ENCODE results near the gene IL36B.

DNA sequence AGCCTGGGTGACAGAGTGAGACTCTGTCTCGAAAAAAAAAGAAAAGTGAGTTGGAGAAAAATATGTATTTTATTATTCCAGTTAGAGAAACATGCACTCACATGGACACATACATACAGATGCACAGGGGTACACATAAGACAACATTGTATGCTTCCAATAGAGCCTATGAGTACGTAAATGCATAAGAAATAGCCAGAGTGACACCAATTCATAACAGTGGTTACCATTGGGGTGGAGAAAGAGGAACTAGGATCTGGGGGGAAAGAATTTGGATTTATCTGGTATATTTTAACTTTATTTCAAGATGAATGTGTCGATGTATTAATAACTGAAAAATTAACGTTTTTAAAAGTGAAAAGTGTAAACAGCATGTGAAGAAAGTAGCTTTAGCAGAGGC lies 31.4 kb downstream of the IL36B start:
- TF ChIP-seq, protein P1, sequence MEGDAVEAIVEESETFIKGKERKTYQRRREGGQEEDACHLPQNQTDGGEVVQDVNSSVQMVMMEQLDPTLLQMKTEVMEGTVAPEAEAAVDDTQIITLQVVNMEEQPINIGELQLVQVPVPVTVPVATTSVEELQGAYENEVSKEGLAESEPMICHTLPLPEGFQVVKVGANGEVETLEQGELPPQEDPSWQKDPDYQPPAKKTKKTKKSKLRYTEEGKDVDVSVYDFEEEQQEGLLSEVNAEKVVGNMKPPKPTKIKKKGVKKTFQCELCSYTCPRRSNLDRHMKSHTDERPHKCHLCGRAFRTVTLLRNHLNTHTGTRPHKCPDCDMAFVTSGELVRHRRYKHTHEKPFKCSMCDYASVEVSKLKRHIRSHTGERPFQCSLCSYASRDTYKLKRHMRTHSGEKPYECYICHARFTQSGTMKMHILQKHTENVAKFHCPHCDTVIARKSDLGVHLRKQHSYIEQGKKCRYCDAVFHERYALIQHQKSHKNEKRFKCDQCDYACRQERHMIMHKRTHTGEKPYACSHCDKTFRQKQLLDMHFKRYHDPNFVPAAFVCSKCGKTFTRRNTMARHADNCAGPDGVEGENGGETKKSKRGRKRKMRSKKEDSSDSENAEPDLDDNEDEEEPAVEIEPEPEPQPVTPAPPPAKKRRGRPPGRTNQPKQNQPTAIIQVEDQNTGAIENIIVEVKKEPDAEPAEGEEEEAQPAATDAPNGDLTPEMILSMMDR (optimal IDR thresholded peaks at IDR 0.05 in 1 of 3, IDR thresholded peaks at IDR 0.05 in 1 of 3, conservative IDR thresholded peaks at IDR 0.05 in 1 of 3; ENCODE audit: extremely low read depth in 1 of 3, insufficient read depth in 2 of 3, low read length in 3 of 3) = no peak
- no peak for TF ChIP-seq EZH2 (IDR thresholded peaks at IDR 0.05; ENCODE audit: low read length)
